Esophagus muscularis mucosa (tissue), 4 donors: ENCODE results near the gene GRIN2B. TPM values are rescaled to one million over a fixed set of nuclear protein-coding genes. Genes with fewer than 3 reads are reported as not detected.

ENCODE experiments used
- DNase-seq: peaks from one replicate; pipeline ENCODE4 v3.0.0-alpha.2; 2017; ENCODE audit errors: extremely low spot score
- H3K27ac ChIP-seq, 4 donors: fragments of 200-600 bp; sonication (generic); replicated peaks in 1 of 4; 1 replicate in 3 of 4; 2 replicates in 1 of 4; pipeline ENCODE4 v1.5.1; 2016 to 2019; ENCODE audit warnings: mild to moderate bottlenecking in 1 of 4
- H3K27me3 ChIP-seq, 4 donors: fragments of 200-600 bp; sonication (generic); one replicate each; pipeline versions ENCODE4 v1.5.1 to v1.6.0; 2016 to 2019
- H3K36me3 ChIP-seq, 4 donors: fragments of 200-600 bp; sonication (generic); one replicate each; pipeline ENCODE4 v1.5.1; 2016 to 2019
- H3K4me1 ChIP-seq, 4 donors: fragments of 200-600 bp; sonication (generic); one replicate each; pipeline ENCODE4 v1.5.1; 2016 to 2019
- H3K4me3 ChIP-seq, 4 donors: fragments of 200-600 bp; sonication (generic); 1 replicate in 2 of 4; 2 replicates in 2 of 4; pipeline ENCODE4 v1.5.1; 2016 to 2019; ENCODE audit warnings: mild to moderate bottlenecking in 4 of 4, moderate library complexity in 1 of 4
- H3K9me3 ChIP-seq, 4 donors: fragments of 200-600 bp; sonication (generic); 1 replicate in 3 of 4; 2 replicates in 1 of 4; pipeline ENCODE4 v1.5.1; 2016 to 2019
- EP300 ChIP-seq: sonication (generic); formaldehyde crosslinking; IDR thresholded peaks from one replicate; pipeline ENCODE4 v1.6.1; 2017; ENCODE audit warnings: antibody characterized with exemption
- POLR2A ChIP-seq: fragments of 450-650 bp; IDR thresholded peaks from one replicate; pipeline ENCODE4 v1.6.1; 2017; ENCODE audit warnings: antibody characterized with exemption, moderate library complexity, mild to moderate bottlenecking, low read depth
- POLR2AphosphoS5 ChIP-seq, 2 donors: sonication (generic); formaldehyde crosslinking; IDR thresholded peaks; one replicate each; pipeline ENCODE4 v1.6.1; 2017; ENCODE audit warnings: antibody characterized with exemption in 2 of 2
- WGBS: methylation state at CpG from one replicate; pipeline ENCODE4 v1.1.5; 2018; 5-methylcytosine and 5-hydroxymethylcytosine counted together
- intact Hi-C: fragments of 100-400 bp; cut with DNase I; formaldehyde crosslinking; loops from one replicate; pipeline ENCODE4 v1.15.1; 2023
- total RNA-seq, 4 donors: library from RNA; depleted of rRNA; stranded (reverse); fragments of >200 nt; gene quantifications; one replicate each; pipeline versions ENCODE4 v1.1.0 to v1.2.1, GENCODE V29; 2016
- TF ChIP-seq, protein P1 (sequence below), 3 experiments: fragments of 200-600 bp in 2 of 3; fragments of 450-650 bp in 1 of 3; sonication (generic) in 2 of 3; IDR thresholded peaks; one replicate each; pipeline ENCODE4 v1.5.1; 2017 to 2019; ENCODE audit warnings: antibody characterized with exemption in 3 of 3, mild to moderate bottlenecking in 2 of 3, moderate library complexity in 1 of 3

The GRIN2B gene
- total RNA-seq, 4 donors from 2014 or later = under 0.01 to 0.42 (median 0.03) TPM

GRCh38 chr12:13980538-13981295 lies 685 bp downstream of the GRIN2B start:
- DNase-seq = no peak
- intact Hi-C loops = no loop called here
- Histone ChIP-seq H3K4me1 (peaks cover 13 to 26% (median 22%) of the 10 kb centered on the region in 4 donors), H3K9me3 (no peaks in the 10 kb centered on the region), H3K27me3 (peaks cover 0 to 71% (median 12%) of the 10 kb centered on the region in 4 donors), H3K27ac (no peak overlapping the region), H3K4me3 (peak overlapping the region; percentile 30 to 50 (median 45)), H3K36me3 (no peaks in the 10 kb centered on the region)
- 2% methylated on average over 29 of the region's 53 CpGs for WGBS
- no peak for TF ChIP-seq POLR2AphosphoS5 (IDR thresholded peaks at IDR 0.05)
- TF ChIP-seq POLR2A = no peak
- TF ChIP-seq, protein P1, sequence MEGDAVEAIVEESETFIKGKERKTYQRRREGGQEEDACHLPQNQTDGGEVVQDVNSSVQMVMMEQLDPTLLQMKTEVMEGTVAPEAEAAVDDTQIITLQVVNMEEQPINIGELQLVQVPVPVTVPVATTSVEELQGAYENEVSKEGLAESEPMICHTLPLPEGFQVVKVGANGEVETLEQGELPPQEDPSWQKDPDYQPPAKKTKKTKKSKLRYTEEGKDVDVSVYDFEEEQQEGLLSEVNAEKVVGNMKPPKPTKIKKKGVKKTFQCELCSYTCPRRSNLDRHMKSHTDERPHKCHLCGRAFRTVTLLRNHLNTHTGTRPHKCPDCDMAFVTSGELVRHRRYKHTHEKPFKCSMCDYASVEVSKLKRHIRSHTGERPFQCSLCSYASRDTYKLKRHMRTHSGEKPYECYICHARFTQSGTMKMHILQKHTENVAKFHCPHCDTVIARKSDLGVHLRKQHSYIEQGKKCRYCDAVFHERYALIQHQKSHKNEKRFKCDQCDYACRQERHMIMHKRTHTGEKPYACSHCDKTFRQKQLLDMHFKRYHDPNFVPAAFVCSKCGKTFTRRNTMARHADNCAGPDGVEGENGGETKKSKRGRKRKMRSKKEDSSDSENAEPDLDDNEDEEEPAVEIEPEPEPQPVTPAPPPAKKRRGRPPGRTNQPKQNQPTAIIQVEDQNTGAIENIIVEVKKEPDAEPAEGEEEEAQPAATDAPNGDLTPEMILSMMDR (IDR thresholded peaks at IDR 0.05) = no peak
- TF ChIP-seq EP300 = no peak

- Histone ChIP-seq H3K27ac (no peak overlapping the region), H3K9me3 (no peaks in the 10 kb centered on the region), H3K4me1 (peaks cover 13 to 26% (median 22%) of the 10 kb centered on the region in 4 donors), H3K4me3 (peak overlapping the region in 3 of 4 donors; percentile 44 to 50 (median 46)), H3K27me3 (peaks cover 0 to 70% (median 12%) of the 10 kb centered on the region in 4 donors), H3K36me3 (no peaks in the 10 kb centered on the region)
- intact Hi-C loops = no loop called here
- no peak for DNase-seq
- WGBS = 31% methylated on average over 15 of the region's 15 CpGs
- TF ChIP-seq, protein P1 (IDR thresholded peaks at IDR 0.05) = no peak
- TF ChIP-seq POLR2AphosphoS5 (IDR thresholded peaks at IDR 0.05) = no peak
- no peak for TF ChIP-seq POLR2A
- TF ChIP-seq EP300 = no peak
Measured at GRCh38 chr12:13979772-13980378, 1.5 kb downstream of the GRIN2B start.

DNA sequence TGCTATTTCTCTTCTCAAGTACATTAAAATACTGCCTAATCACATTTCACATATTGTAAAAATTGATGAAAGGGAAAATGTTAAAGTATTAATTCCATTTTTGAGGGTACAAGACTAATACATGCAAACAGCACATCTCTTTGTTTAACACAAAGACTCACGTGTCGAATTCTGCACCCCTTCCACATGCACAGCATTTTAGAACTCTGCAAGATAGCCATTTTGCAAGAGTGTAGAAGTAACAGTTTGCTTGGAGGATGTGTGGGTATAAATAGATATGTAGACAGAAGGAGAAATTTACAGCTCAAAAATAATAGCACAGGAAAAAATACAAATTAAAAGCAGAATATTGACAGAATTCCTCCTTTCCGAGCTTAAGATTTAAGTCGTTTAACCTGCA lies 2.5 kb downstream of the GRIN2B start:
- peaks cover 13 to 26% (median 22%) of the 10 kb centered on the region in 4 donors for H3K4me1 ChIP-seq
- no peaks in the 10 kb centered on the region for H3K36me3 ChIP-seq
- intact Hi-C loops = no loop called here
- H3K4me3 ChIP-seq = no peak overlapping the region
- WGBS = 82% methylated on average over 4 of the region's 4 CpGs
- DNase-seq = no peak
- no peaks in the 10 kb centered on the region for H3K9me3 ChIP-seq
- peaks cover 0 to 60% (median 12%) of the 10 kb centered on the region in 4 donors for H3K27me3 ChIP-seq
- TF ChIP-seq POLR2AphosphoS5 (IDR thresholded peaks at IDR 0.05) (no peak), POLR2A (no peak), EP300 (no peak)
- TF ChIP-seq, protein P1 (IDR thresholded peaks at IDR 0.05) = no peak
- no peak overlapping the region for H3K27ac ChIP-seq

DNA sequence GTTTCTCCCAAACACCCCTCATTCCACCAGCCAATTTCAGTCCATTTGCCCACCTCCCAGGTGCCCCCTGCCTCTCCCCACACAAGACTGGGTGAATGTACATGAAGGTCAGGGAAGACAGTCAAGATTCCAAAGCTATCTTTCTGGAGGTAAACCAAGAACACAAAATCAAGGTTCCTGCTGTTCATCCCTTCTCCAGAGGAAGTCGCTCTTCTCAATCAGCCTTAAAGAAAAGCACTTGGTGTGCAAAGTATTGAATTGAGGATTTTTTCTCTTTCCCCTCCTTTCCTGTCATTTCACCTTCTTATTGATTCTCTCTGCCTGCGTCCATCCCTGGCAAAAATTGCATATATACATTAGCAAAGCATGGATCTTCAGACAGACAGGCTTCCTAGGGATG lies 4.5 kb downstream of the GRIN2B start:
- intact Hi-C loops = no loop called here
- peak; percentile 45 for DNase-seq
- Histone ChIP-seq H3K9me3 (no peaks in the 10 kb centered on the region), H3K27ac (no peak overlapping the region), H3K4me3 (no peak overlapping the region), H3K4me1 (peaks cover 12 to 19% (median 18%) of the 10 kb centered on the region in 4 donors), H3K36me3 (no peaks in the 10 kb centered on the region), H3K27me3 (peaks cover 0 to 52% (median 7%) of the 10 kb centered on the region in 4 donors)
- TF ChIP-seq POLR2AphosphoS5 (IDR thresholded peaks at IDR 0.05) (no peak), POLR2A (no peak), EP300 (no peak)
- TF ChIP-seq, protein P1 (IDR thresholded peaks at IDR 0.05) = no peak
- 82% methylated on average over 2 of the region's 2 CpGs for WGBS
